DOHH2 (cell line): ENCODE measurements around the gene ARHGEF7.

Source experiments
- H3F3A ChIP-seq: fragments of 200-600 bp; sonication (generic), shearing (Covaris generic); 2 replicates; pipeline ENCODE4 v1.6.0; 2016; ENCODE audit warnings: antibody characterized with exemption, mild to moderate bottlenecking; ENCODE audit not compliant: control insufficient read depth, insufficient read depth
- H3K27ac ChIP-seq: fragments of 200-600 bp; sonication (generic); 2 replicates; pipeline ENCODE4 v1.5.1; 2014; ENCODE audit warnings: low read depth, mild to moderate bottlenecking, low read length, moderate library complexity
- H3K27me3 ChIP-seq: fragments of 200-600 bp; sonication (generic); 2 replicates; pipeline ENCODE4 v1.6.1; 2014; ENCODE audit warnings: mild to moderate bottlenecking, low read length, mixed read lengths; ENCODE audit not compliant: control insufficient read depth
- H3K36me3 ChIP-seq: fragments of 200-600 bp; sonication (generic); 2 replicates; pipeline ENCODE4 v1.6.1; 2014; ENCODE audit warnings: mild to moderate bottlenecking, low read length, moderate library complexity, mixed read lengths; ENCODE audit not compliant: control insufficient read depth
- H3K4me1 ChIP-seq: fragments of 200-600 bp; sonication (generic); 2 replicates; pipeline ENCODE4 v1.6.1; 2014; ENCODE audit warnings: mild to moderate bottlenecking, low read length, mixed read lengths; ENCODE audit not compliant: control insufficient read depth
- H3K4me2 ChIP-seq: fragments of 200-600 bp; sonication (generic); 2 replicates; pipeline ENCODE4 v1.6.0; 2014; ENCODE audit warnings: mild to moderate bottlenecking, low read length, moderate library complexity
- H3K4me3 ChIP-seq: fragments of 200-600 bp; sonication (generic); 2 replicates; pipeline ENCODE4 v1.5.1; 2014; ENCODE audit warnings: mild to moderate bottlenecking, low read length, mixed read lengths
- H3K79me2 ChIP-seq: fragments of 200-600 bp; sonication (generic); 2 replicates; pipeline ENCODE4 v1.6.1; 2014; ENCODE audit warnings: mild to moderate bottlenecking, low read length, mixed read lengths; ENCODE audit not compliant: control insufficient read depth
- H3K9me2 ChIP-seq: fragments of 200-600 bp; sonication (generic); replicated peaks from 2 replicates; pipeline ENCODE4 v1.6.1; 2014; ENCODE audit warnings: mild to moderate bottlenecking, low read length, mixed read lengths; ENCODE audit not compliant: control insufficient read depth
- H3K9me3 ChIP-seq: fragments of 200-600 bp; sonication (generic); 2 replicates; pipeline ENCODE4 v1.6.1; 2014; ENCODE audit warnings: antibody characterized with exemption, low read length, mixed read lengths; ENCODE audit not compliant: control insufficient read depth, insufficient read depth
- H4K20me1 ChIP-seq: fragments of 200-600 bp; sonication (generic); 2 replicates; pipeline ENCODE4 v1.6.0; 2014; ENCODE audit warnings: low read depth, mild to moderate bottlenecking, antibody characterized with exemption, low read length, moderate library complexity; ENCODE audit not compliant: control insufficient read depth, insufficient read depth
- EZH2phosphoT487 ChIP-seq: fragments of 200-600 bp; sonication (generic); IDR thresholded peaks from 2 replicates; pipeline ENCODE4 v1.6.1; 2017; ENCODE audit warnings: borderline replicate concordance, mild to moderate bottlenecking, antibody characterized with exemption, low read length, moderate library complexity, mixed read lengths
- TF ChIP-seq, protein P1 (sequence below): fragments of 200-600 bp; sonication (generic); IDR thresholded peaks from one replicate; pipeline ENCODE4 v1.5.1; 2014; ENCODE audit warnings: antibody characterized with exemption, mild to moderate bottlenecking, low read depth, low read length; ENCODE audit not compliant: poor library complexity, severe bottlenecking

The ARHGEF7 gene

GRCh38 chr13:111283457-111283856 is 168.3 kb downstream of the ARHGEF7 start:
- peaks cover 99% of the 10 kb centered on the region for H3K36me3 ChIP-seq

GRCh38 chr13:111283991-111284390 is 168.9 kb downstream of the ARHGEF7 start:
- H3K27ac ChIP-seq: no peak overlapping the region

More at GRCh38 chr13:111283457-111283856, 168.3 kb downstream of the ARHGEF7 start:
- H3K9me3 ChIP-seq: no peaks in the 10 kb centered on the region
- no peak overlapping the region for H3K4me3 ChIP-seq
- no peaks in the 10 kb centered on the region for H3K9me2 ChIP-seq
- H3K79me2 ChIP-seq: peaks cover 1% of the 10 kb centered on the region
- H4K20me1 ChIP-seq: no peaks in the 10 kb centered on the region; the same call in 1 of the 2 replicates
- no peaks in the 10 kb centered on the region for H3K4me1 ChIP-seq
- H3K27ac ChIP-seq: no peak overlapping the region
- no peak overlapping the region for H3K4me2 ChIP-seq
- no peak for TF ChIP-seq EZH2phosphoT487
- TF ChIP-seq, protein P1, sequence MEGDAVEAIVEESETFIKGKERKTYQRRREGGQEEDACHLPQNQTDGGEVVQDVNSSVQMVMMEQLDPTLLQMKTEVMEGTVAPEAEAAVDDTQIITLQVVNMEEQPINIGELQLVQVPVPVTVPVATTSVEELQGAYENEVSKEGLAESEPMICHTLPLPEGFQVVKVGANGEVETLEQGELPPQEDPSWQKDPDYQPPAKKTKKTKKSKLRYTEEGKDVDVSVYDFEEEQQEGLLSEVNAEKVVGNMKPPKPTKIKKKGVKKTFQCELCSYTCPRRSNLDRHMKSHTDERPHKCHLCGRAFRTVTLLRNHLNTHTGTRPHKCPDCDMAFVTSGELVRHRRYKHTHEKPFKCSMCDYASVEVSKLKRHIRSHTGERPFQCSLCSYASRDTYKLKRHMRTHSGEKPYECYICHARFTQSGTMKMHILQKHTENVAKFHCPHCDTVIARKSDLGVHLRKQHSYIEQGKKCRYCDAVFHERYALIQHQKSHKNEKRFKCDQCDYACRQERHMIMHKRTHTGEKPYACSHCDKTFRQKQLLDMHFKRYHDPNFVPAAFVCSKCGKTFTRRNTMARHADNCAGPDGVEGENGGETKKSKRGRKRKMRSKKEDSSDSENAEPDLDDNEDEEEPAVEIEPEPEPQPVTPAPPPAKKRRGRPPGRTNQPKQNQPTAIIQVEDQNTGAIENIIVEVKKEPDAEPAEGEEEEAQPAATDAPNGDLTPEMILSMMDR: no peak
- H3F3A ChIP-seq: 0 out of 2 replicates have a peak, but pooled peaks cover 2% of the 10 kb centered on the region
- no peaks in the 10 kb centered on the region for H3K27me3 ChIP-seq

GRCh38 chr13:111284565-111284964 is 169.5 kb downstream of the ARHGEF7 start:
- Histone ChIP-seq H3K79me2 (no peaks in the 10 kb centered on the region; the same call in 1 of the 2 replicates), H3K4me1 (no peaks in the 10 kb centered on the region), H3K27me3 (no peaks in the 10 kb centered on the region), H3K36me3 (peaks cover 95% of the 10 kb centered on the region), H3K4me3 (no peak overlapping the region), H3F3A (0 out of 2 replicates have a peak, but pooled peaks cover 2% of the 10 kb centered on the region), H3K4me2 (no peak overlapping the region), H3K9me3 (no peaks in the 10 kb centered on the region), H4K20me1 (no peaks in the 10 kb centered on the region; the same call in 1 of the 2 replicates), H3K27ac (no peak overlapping the region), H3K9me2 (no peaks in the 10 kb centered on the region)
- no peak for TF ChIP-seq EZH2phosphoT487
- TF ChIP-seq, protein P1: no peak

More at GRCh38 chr13:111283991-111284390, 168.9 kb downstream of the ARHGEF7 start:
- peaks cover 95% of the 10 kb centered on the region for H3K36me3 ChIP-seq
- H3K9me3 ChIP-seq: no peaks in the 10 kb centered on the region
- H3K4me1 ChIP-seq: no peaks in the 10 kb centered on the region
- no peaks in the 10 kb centered on the region; the same call in 1 of the 2 replicates for H3K79me2 ChIP-seq
- H3K4me2 ChIP-seq: no peak overlapping the region
- no peaks in the 10 kb centered on the region; the same call in 1 of the 2 replicates for H4K20me1 ChIP-seq
- H3K9me2 ChIP-seq: no peaks in the 10 kb centered on the region
- H3K27me3 ChIP-seq: no peaks in the 10 kb centered on the region
- TF ChIP-seq, protein P1: no peak
- TF ChIP-seq EZH2phosphoT487: no peak
- no peak overlapping the region for H3K4me3 ChIP-seq
- H3F3A ChIP-seq: 0 out of 2 replicates have a peak, but pooled peaks cover 2% of the 10 kb centered on the region
